ENCODE measurements around the gene MCC.

DNA sequence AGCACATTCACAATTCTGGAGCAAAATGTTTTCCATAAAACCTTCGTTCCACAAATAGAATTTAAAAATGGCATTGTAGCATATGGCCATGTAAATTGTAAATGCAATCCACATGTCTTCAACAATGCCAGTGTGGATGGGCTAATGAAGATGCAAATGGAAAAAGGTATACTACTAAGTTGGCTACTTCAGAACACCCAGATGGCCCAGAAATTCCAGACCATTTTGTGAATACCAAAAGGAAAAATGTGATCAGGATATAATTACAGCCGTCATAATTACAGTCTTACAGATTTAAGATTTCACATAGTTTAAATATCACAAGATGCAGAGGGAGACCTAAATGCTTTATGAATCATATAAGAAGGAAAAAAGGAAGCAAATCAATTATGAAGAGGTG, 170.6 kb downstream of the MCC start:
- TF ChIP-seq GATA2 (IDR thresholded peaks at IDR 0.05; ENCODE audit: low read depth, low read length) (no peak), GATA3 (IDR thresholded peaks at IDR 0.05; ENCODE audit: low read depth, low read length) (no peak)
